Gastroesophageal sphincter (tissue), 4 donors: Measurements from ENCODE around the gene CEP43. TPM values are rescaled to one million over a fixed set of nuclear protein-coding genes. Genes with fewer than 3 reads are reported as not detected.

Experiments used
- ATAC-seq: fragments of 150-250 bp; one replicate; pipeline ENCODE4 v1.9.1; 2016; ENCODE audit warnings: mild to moderate bottlenecking, moderate library complexity
- H3K27ac ChIP-seq, 4 donors: fragments of 200-600 bp; sonication (generic) in 3 of 4; 1 replicate in 3 of 4; 2 replicates in 1 of 4; pipeline ENCODE4 v1.5.1; 2016 to 2019
- H3K27me3 ChIP-seq: fragments of 200-600 bp; sonication (generic); one replicate; pipeline ENCODE4 v1.5.1; 2019
- H3K36me3 ChIP-seq, 2 donors: fragments of 200-600 bp; sonication (generic); one replicate each; pipeline ENCODE4 v1.5.1; 2019; ENCODE audit warnings: control low read depth in 1 of 2
- H3K4me1 ChIP-seq, 3 donors: fragments of 200-600 bp; sonication (generic); 1 replicate in 2 of 3; 2 replicates in 1 of 3; pipeline ENCODE4 v1.5.1; 2016 to 2019; ENCODE audit warnings: control low read depth in 2 of 3
- H3K4me3 ChIP-seq, 2 donors: fragments of 200-600 bp; sonication (generic); one replicate each; pipeline ENCODE4 v1.5.1; 2019; ENCODE audit warnings: mild to moderate bottlenecking in 1 of 2, moderate library complexity in 1 of 2
- H3K9me3 ChIP-seq, 3 donors: fragments of 200-600 bp; sonication (generic); one replicate each; pipeline ENCODE4 v1.5.1; 2017 to 2019; ENCODE audit warnings: control low read depth in 2 of 3
- CTCF ChIP-seq, 4 experiments: fragments of 200-600 bp in 2 of 4; fragments of 450-650 bp in 2 of 4; sonication (generic) in 1 of 4; IDR thresholded peaks; one replicate each; pipeline ENCODE4 v1.5.1; 2017 to 2019; ENCODE audit warnings: antibody characterized with exemption in 4 of 4, mild to moderate bottlenecking in 2 of 4, moderate library complexity in 2 of 4
- EP300 ChIP-seq: sonication (generic); formaldehyde crosslinking; IDR thresholded peaks from one replicate; pipeline ENCODE4 v1.6.1; 2017; ENCODE audit warnings: antibody characterized with exemption, mild to moderate bottlenecking
- POLR2A ChIP-seq, 2 donors: fragments of 450-650 bp; IDR thresholded peaks; one replicate each; pipeline ENCODE4 v1.6.1; 2017; ENCODE audit warnings: antibody characterized with exemption in 2 of 2, mild to moderate bottlenecking in 2 of 2, moderate library complexity in 1 of 2
- POLR2AphosphoS5 ChIP-seq: sonication (generic); formaldehyde crosslinking; IDR thresholded peaks from one replicate; pipeline ENCODE4 v1.6.1; 2017; ENCODE audit warnings: antibody characterized with exemption
- WGBS, 2 donors: methylation state at CpG; one replicate each; pipeline ENCODE4 v1.1.5; 2018; ENCODE audit warnings: low coverage in 1 of 2; 5-methylcytosine and 5-hydroxymethylcytosine counted together
- total RNA-seq, 4 donors: library from RNA; depleted of rRNA; stranded (reverse); fragments of >200 nt; gene quantifications; one replicate each; pipeline ENCODE4 v1.1.0, GENCODE V29; 2016

CEP43 gene
- total RNA-seq, 4 donors from 2014 or later: 10.9 to 17.9 (median 11.7) TPM

GRCh38 chr6:166969390-166970002 lies 29.7 kb upstream of the CEP43 start:
- Histone ChIP-seq H3K4me1 (no peaks in the 10 kb centered on the region), H3K27ac (no peak overlapping the region), H3K4me3 (no peak overlapping the region), H3K27me3 (no peaks in the 10 kb centered on the region), H3K36me3 (no peaks in the 10 kb centered on the region), H3K9me3 (no peaks in the 10 kb centered on the region)
- TF ChIP-seq POLR2A (IDR thresholded peaks at IDR 0.05) (no peak), POLR2AphosphoS5 (no peak), EP300 (no peak), CTCF (IDR thresholded peaks at IDR 0.05) (no peak)
- WGBS, 2 donors: 67% methylated on average over 3 to 8 of the region's 8 CpGs
- no peak for ATAC-seq

- no peak for ATAC-seq
- H3K4me3 ChIP-seq: no peak overlapping the region
- TF ChIP-seq EP300: no peak
- TF ChIP-seq POLR2A (IDR thresholded peaks at IDR 0.05): no peak
- TF ChIP-seq POLR2AphosphoS5: no peak
- no peak for TF ChIP-seq CTCF (IDR thresholded peaks at IDR 0.05)
- no peaks in the 10 kb centered on the region for H3K9me3 ChIP-seq
- no peak overlapping the region for H3K27ac ChIP-seq
- no peaks in the 10 kb centered on the region for H3K4me1 ChIP-seq
- no peaks in the 10 kb centered on the region for H3K27me3 ChIP-seq
- H3K36me3 ChIP-seq: no peaks in the 10 kb centered on the region
These were observed 29.1 kb upstream of the CEP43 start for GRCh38 chr6:166970091-166970490.

GRCh38 chr6:166970776-166971175 lies 28.4 kb upstream of the CEP43 start:
- Histone ChIP-seq H3K36me3 (no peaks in the 10 kb centered on the region), H3K4me3 (no peak overlapping the region), H3K27ac (no peak overlapping the region), H3K27me3 (no peaks in the 10 kb centered on the region), H3K9me3 (no peaks in the 10 kb centered on the region), H3K4me1 (no peaks in the 10 kb centered on the region)
- WGBS, 2 donors: 100% methylated on average over 1 to 2 of the region's 17 CpGs
- TF ChIP-seq EP300 (no peak), POLR2A (IDR thresholded peaks at IDR 0.05) (no peak), CTCF (IDR thresholded peaks at IDR 0.05) (no peak), POLR2AphosphoS5 (no peak)
- no peak for ATAC-seq

GRCh38 chr6:166971271-166971670 lies 27.9 kb upstream of the CEP43 start:
- no peak overlapping the region for H3K4me3 ChIP-seq
- WGBS, 2 donors: 77 to 83% methylated on average over 1 to 4 of the region's 8 CpGs
- TF ChIP-seq POLR2AphosphoS5 (no peak), EP300 (no peak), CTCF (IDR thresholded peaks at IDR 0.05) (no peak), POLR2A (IDR thresholded peaks at IDR 0.05) (no peak)
- no peak for ATAC-seq
- H3K27ac ChIP-seq: no peak overlapping the region
- no peaks in the 10 kb centered on the region for H3K36me3 ChIP-seq
- H3K27me3 ChIP-seq: no peaks in the 10 kb centered on the region
- no peaks in the 10 kb centered on the region for H3K4me1 ChIP-seq
- H3K9me3 ChIP-seq: no peaks in the 10 kb centered on the region

GRCh38 chr6:166972101-166972500 lies 27.1 kb upstream of the CEP43 start:
- 80 to 100% methylated on average over 2 of the region's 2 CpGs for WGBS, 2 donors
- no peak overlapping the region for H3K27ac ChIP-seq
- no peak overlapping the region for H3K4me3 ChIP-seq
- no peaks in the 10 kb centered on the region for H3K36me3 ChIP-seq
- no peaks in the 10 kb centered on the region for H3K27me3 ChIP-seq
- ATAC-seq: no peak
- no peak for TF ChIP-seq CTCF (IDR thresholded peaks at IDR 0.05)
- TF ChIP-seq POLR2A (IDR thresholded peaks at IDR 0.05): no peak
- no peak for TF ChIP-seq EP300
- TF ChIP-seq POLR2AphosphoS5: no peak
- no peaks in the 10 kb centered on the region for H3K9me3 ChIP-seq
- no peaks in the 10 kb centered on the region for H3K4me1 ChIP-seq
